ENCODE results near the gene MDH1B.
"Not testable (repeated sequence)": the region's sequence is repeated elsewhere in the genome, so short reads cannot be mapped to it uniquely, and the experiment has no call there.

Gene MDH1B

DNA sequence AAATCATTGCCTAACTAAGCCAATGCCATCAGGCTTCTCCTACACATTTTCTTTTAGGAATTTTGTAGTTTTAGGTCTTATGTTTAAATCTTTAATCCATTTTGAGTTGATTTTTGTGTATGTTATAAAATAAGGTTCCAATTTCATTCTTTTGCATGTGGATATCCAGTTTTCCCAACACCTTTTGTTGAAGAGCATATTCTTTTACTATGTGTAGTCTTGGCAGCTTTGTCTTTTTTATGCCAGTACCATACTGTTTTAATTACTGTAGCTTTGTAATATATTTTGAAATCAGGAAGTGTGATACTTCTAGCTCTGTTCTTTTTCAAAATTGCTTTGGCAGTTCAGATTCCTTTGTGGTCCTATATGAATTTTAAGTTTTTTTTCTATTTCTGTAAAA lies 11.3 kb upstream of the MDH1B start:
- DNase-seq (ENCODE audit: extremely low spot score, insufficient read length, low read depth) (no peak), FAIRE-seq (no peak)

DNA sequence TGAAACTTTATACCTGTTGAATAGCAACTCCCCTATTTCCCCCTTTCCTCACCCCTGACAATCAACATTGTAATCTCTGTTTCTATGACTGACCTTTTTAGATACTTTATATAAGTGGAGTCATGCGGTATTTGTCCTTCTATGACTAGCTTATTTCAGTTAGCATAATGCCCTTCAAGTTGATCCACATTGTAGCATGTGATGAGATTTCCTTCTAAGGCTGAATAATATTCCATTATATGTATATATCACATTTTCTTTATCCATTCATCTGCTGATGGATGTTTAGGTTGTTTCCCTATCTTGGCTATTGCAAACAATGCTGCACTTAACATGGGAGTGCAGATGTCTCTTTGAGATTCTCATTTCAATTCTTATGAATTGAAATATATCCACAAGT lies 9.7 kb upstream of the MDH1B start:
- FAIRE-seq = no peak

DNA sequence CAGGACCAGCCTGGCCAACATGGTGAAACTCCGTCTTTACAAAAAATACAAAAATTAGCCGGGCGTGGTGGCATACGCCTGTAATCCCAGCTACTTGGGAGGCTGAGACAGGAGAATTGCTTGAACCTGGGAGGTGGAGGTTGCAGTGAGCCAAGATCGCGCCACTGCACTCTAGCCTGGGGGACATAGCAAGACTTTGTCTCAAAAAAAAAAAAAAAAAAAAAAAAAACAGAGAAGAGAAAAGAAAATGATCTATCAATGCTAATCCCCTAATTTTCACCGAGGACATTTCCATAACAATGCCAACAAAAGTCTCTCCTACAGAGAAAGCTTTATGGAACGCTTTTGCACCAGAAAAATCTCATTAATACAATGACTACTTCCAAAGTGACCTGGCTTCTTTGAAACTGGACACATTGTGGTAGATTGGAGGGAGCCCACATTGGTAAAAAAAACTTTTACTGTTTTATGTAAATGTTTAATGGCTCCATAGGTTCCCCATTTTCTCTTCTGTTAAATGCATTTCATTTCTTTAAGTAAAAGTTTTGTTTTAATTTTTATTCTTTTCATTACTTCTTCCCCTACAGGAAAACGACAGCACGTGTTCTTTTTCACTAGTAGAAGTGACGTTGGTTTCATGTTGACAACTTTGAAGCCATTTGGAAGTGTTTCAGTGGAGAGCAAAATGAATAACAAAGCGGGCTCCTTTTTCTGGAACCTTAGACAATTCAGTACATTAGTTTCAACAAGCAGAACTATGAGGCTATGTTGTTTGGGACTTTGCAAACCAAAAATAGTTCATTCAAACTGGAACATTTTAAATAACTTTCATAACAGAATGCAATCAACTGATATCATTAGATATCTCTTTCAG lies 1.2 kb upstream of the MDH1B start:
- FAIRE-seq = no peak
- DNase-seq (ENCODE audit: extremely low spot score, insufficient read length, low read depth) = no peak

More for the DNA sequence above, 9.7 kb upstream of the MDH1B start:
- DNase-seq (ENCODE audit: extremely low spot score, insufficient read length, low read depth) = no peak

DNA sequence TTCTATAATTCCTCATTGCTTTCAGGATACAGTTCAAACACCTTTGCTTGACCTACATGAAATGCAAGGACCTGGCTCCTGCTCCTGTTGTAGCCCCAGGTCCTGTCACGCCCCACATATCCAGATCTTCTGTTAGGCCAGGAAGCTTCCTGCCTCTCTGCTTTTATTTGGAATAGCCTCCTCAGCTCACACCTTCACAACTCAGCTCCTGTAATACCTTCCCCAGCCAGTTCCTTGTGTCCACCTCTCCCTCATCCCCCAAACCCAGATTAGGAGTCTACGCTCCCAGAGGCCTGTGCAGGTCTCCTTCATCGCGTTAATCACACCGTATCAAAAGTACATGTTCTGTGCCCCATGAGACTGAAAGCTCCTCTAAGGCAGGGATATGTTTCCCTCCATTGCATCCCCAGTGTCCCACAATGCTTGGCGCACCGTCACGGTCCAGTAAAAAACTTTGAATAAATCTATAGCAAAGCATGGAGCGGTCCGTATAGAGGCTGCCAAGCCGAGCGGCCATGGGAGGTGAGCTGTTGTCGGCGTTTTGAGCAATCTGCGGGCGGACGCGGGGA lies 371 bp downstream of the MDH1B start:
- DNase-seq (ENCODE audit: extremely low spot score, insufficient read length, low read depth) (no peak), FAIRE-seq (no peak)

DNA sequence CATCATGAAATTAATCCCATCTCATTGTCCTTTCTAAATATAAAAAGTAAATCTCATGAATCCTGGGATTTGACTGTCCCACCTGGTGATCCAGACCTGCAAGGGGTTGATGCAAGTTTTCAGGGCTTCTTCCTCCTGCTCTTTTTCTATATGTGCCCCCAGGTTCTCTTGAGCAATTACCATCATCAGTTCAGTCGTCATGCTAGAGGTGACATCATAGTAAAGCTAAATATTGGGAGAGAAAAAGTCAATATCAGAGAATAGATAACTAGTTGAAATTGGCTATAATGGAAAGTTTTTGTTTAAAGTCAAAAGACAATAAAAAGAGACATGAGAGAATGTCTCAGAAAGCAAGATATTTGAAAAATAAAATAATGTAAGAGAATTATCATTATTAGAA lies 8.3 kb downstream of the MDH1B start:
- no peak for DNase-seq (ENCODE audit: extremely low spot score, insufficient read length, low read depth)
- no peak for FAIRE-seq

DNA sequence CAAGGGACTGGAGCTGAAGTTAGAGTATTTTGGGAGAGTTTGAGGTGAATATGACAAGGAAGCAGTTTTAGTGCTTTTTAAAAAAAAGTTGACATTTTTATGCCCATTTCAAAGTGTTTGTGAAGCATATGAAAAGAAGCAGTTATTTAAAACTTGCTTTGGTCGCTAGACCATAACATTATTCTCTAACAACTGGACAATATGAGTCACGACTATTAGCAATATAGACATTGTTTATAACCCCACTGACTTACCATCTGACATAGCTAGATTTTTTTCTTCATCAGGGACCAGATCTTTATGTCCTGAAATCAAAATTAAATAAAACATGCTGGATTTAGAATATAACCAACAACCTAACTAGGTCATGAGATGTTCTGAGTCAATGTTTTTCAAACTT lies 24.3 kb downstream of the MDH1B start:
- DNase-seq (ENCODE audit: extremely low spot score, insufficient read length, low read depth) = no peak
- FAIRE-seq = no peak

DNA sequence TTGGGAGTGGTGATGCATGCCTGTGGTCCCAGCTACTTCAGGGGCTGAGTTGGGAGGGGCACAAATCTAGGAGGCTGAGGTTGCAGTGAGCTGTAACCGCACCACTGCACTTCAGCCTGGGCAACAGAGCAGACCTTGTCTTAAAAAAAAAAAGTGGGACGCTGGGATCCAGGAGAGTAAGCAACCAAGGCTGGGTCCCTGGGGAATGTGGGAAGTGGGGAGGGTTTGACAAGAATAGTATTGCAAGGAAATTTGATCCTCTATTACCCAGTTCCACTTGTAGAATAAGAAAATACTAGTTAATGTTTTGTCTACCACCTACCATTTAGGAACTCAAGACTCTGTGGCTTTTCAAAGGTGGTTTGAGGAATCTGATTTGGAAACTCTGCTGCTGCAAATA lies 25.9 kb downstream of the MDH1B start:
- no peak for DNase-seq (ENCODE audit: extremely low spot score, insufficient read length, low read depth)
- no peak for FAIRE-seq

DNA sequence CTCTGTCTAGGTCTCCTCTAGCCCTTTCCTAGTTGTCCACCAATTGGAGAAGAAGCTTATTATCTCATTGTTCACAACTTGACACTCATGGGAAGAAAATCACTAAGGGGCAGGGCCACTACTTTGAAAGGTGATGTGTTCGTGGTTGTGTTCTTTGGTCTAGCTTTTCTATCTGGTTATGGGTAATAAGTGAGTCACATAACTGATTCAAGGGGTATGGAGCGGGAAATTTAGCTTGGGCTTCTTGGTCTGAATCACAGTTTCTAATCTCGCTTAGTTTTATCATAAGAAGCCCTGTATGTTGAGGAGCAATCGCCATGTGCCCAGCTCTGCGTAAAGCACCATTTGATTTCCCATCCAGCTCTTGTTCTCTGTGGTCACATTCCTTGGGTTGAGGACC lies 28.2 kb downstream of the MDH1B start:
- DNase-seq (ENCODE audit: extremely low spot score, insufficient read length, low read depth) (no peak), FAIRE-seq (no peak)

DNA sequence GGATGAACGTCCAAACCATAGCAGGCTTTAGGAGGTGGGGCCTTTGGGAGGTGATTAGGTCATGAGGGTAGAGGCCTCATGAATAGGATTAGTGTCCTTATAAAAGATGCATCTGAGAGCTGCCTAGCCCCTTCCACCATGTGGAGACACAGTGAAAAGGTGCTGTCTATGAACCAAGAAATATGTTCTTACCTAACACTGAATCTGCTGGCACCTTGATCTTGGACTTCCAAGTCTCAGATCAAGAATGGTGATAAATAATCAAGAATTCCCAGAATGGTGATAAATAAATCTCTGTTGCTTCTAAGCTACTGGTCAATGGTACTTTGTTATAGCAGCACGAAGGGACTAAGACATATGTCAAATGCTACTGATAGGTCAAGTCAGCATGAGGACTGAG lies 31.8 kb downstream of the MDH1B start:
- FAIRE-seq (no peak), DNase-seq (ENCODE audit: extremely low spot score, insufficient read length, low read depth) (no peak)

DNA sequence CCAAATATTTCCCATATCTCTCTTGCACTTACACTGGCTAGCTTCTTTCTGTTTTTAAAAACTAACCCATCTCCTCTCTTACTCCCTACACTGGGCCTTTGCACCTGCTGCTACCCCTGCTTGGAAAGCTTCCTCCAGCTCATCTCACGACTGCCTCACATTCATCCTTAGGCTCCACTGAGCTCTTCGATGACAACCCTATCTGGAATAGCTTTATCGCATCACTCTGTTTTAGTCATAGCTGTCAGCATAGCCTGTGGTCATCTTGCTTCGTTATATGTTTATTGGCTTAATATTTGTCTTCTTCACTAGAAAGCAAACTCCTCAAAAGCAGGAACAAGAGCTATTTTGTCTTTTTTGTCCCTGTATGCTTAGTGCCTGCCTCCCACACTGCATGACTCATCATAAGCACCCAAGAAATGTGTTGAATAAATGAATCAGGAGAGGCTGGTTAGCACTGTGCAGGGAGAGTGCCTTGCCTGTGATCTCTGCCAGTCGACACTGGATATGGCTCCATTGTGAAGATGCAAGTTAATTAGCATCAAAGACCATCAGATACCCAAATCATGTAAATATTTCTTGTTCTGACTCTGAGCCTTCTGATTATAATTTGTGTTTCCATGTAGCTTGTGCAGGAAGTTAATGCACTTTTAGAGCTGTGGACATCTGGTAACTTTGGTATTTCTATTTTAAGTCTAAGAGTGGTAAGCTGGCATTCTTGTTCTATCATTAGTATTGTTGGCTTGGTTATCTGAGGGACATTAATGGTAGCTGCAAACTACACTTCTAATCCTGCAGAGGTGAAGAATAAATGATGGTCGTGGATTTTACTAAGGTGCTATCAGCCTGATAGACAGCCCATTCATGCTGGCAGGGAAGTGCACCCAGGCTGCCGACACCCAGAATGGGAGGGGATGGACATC lies 36.6 kb downstream of the MDH1B start:
- FAIRE-seq (no peak), DNase-seq (ENCODE audit: extremely low spot score, insufficient read length, low read depth) (no peak)

DNA sequence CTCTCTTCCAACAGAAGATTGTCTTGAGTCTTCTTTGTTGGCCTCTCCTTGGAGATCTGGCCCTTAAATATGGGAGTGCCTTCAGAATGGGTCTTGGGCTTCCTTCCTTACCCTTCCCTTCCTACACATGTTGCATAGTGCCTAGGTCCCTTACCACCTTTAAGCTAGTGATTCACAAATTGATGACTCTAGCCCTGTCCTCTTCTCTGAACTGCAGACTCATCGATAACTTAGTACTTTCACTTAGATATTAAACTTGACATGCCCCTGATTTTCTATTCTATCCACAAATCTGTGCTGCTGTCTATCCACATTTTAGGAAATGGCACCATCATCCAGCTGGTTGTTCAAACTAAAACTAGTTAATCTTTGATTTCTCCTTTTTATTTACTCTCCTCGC lies 37.8 kb downstream of the MDH1B start:
- DNase-seq (ENCODE audit: extremely low spot score, insufficient read length, low read depth) (no peak), FAIRE-seq (no peak)

- DNase-seq (ENCODE audit: extremely low spot score, insufficient read length, low read depth) = no peak
- no peak for FAIRE-seq
Observed at GRCh38 chr2:206723288-206723687, 41.8 kb downstream of the MDH1B start.

DNA sequence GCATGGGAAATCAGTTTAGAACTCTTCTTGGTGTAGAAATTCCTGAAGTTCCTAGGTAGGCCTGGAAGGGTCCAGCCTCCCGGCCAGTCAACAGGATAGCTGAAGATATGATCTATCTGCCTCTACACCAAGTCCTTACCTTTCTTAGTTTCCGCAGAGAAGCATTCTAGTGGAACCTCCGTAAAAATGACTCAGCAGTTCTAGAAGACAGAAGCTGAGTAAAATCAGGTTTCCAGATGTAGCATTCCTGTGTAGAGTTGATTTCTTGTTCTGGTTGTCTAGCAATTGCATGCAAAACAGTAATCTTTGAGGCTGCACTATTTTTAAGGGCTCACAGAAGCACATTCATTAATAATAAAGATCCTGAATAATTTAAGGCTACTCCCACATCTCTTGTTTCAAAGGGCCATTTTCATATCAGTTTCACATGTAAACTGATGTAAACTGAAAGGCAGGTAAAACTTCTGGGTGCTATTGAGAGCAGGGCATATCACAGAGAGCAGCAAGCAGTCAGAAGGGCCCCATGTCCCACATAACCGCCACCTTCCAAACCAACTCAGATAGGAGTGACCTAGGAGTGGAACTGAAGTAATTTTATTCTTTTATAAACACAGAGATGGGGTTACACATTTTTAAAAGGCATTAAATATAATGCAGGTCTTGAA lies 43.7 kb downstream of the MDH1B start:
- no peak for DNase-seq (ENCODE audit: extremely low spot score, insufficient read length, low read depth)
- peak; percentile 64 for FAIRE-seq

- FAIRE-seq (no peak), DNase-seq (ENCODE audit: extremely low spot score, insufficient read length, low read depth) (no peak)
Observed at GRCh38 chr2:206718296-206718695, 46.8 kb downstream of the MDH1B start, which contains the start of gene DYTN. Gene DYTN (minus strand): TSS chr2:206718396. CDS start chr2:206718279, 117 bp downstream.

DNA sequence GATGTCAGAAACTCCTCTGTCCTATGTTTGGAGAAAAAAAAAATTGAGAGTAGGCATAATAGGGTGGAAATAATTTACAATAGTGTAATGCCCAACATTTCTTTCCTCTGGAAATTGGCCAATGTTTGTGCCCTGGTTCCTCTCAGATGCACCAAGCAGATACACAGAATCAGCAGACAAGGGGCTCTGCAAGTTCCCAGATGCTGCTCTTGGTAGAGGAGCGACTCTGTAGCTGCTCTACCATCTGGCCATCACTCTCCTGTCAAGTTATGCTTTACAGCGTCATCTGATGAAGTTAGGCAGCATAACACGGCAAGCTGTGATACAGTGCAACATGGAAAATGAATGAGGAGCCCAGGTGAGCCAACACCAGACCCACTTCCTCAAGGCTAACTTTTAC lies 48.5 kb downstream of the MDH1B start:
- DNase-seq (ENCODE audit: extremely low spot score, insufficient read length, low read depth) (no peak), FAIRE-seq (no peak)

DNA sequence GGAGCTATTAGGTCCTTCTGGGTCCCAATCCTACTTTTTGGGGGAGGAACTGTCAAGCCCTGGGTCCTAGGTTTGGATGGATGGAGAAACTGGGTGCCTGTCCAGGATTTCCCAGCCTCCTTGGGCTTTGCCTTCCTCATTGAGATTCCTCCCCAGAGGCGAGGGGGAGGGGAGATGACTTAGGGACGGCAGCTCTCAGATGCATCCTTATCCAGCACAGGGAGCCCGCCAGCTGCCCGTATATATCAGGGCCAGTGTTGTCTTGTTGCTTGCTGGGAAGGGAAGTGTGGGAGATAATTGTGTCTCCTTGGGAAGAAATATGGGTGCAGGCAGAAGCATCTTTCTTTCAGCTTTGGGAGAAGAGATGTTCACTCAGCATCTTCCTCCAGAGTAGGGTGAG lies 49.9 kb downstream of the MDH1B start:
- DNase-seq (ENCODE audit: extremely low spot score, insufficient read length, low read depth); FAIRE-seq: not testable (repeated sequence)

- DNase-seq (ENCODE audit: extremely low spot score, insufficient read length, low read depth) (no peak), FAIRE-seq (peak; percentile 44)
Observed at GRCh38 chr2:206713746-206714145, 51.4 kb downstream of the MDH1B start.

GRCh38 chr2:206708286-206708685 lies 56.8 kb downstream of the MDH1B start:
- DNase-seq (ENCODE audit: extremely low spot score, insufficient read length, low read depth) = no peak
- no peak for FAIRE-seq

DNA sequence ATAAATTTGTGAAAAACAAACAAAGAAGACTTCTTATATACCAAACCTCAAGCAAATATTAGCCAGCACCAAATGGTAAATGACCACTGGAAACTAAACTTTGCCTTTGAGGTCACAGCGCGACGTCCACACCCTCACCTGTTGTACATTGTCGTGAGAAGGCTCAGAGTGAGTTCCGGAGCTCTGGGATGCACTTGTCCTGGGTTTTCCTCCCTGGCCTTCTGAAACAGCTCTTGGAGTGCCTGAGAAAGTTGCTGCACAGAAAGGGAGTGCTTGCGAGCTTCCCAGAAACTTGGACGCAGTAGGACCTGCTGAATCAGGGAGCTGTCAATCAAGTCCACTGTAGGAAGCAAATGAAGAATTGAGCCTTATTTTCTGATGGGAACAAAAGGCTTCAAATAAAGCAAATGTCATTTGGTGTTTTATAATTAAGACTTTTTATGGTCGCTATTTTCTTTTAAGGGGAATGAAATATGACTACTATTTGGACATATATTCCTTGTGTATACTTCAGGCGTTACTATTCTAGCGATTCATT lies 57.9 kb downstream of the MDH1B start:
- no peak for DNase-seq (ENCODE audit: extremely low spot score, insufficient read length, low read depth)
- FAIRE-seq = no peak

All from GM18507 (cell line).